Nephron progenitor cell (in vitro differentiated cells): ENCODE results near the gene GFPT2.
"Not testable (repeated sequence)": the region's sequence is repeated elsewhere in the genome, so short reads cannot be mapped to it uniquely, and the experiment has no call there.

Experiments
- DNase-seq: peaks from one replicate; pipeline ENCODE4 v3.0.0; 2021
- H3K27ac Mint-ChIP-seq: 2 replicates; pipeline ENCODE4 v1.8.0; 2021; ENCODE audit warnings: mild to moderate bottlenecking, moderate library complexity, mixed read lengths
- H3K27me3 Mint-ChIP-seq: 2 replicates; pipeline ENCODE4 v1.8.0; 2021; ENCODE audit warnings: mild to moderate bottlenecking, low read depth, mixed read lengths; ENCODE audit not compliant: poor library complexity
- H3K36me3 Mint-ChIP-seq: 2 replicates; pipeline ENCODE4 v1.8.0; 2021; ENCODE audit warnings: low read depth, mixed read lengths
- H3K4me1 Mint-ChIP-seq: 2 replicates; pipeline ENCODE4 v1.8.0; 2021; ENCODE audit warnings: mixed read lengths
- H3K4me3 Mint-ChIP-seq: 2 replicates; pipeline ENCODE4 v1.8.0; 2021; ENCODE audit warnings: mild to moderate bottlenecking, moderate library complexity, mixed read lengths
- H3K9me3 Mint-ChIP-seq: 2 replicates; pipeline ENCODE4 v1.8.0; 2021; ENCODE audit warnings: mild to moderate bottlenecking, moderate library complexity, mixed read lengths
- CTCF ChIP-seq: fragments of 200-600 bp; sonication (generic); IDR thresholded peaks from 2 replicates; pipeline ENCODE4 v1.5.0; 2021; ENCODE audit warnings: antibody characterized with exemption

GFPT2 gene

GRCh38 chr5:180304016-180304292 is 49.2 kb downstream of the GFPT2 start:
- DNase-seq = no peak
- Mint-ChIP-seq H3K4me1 (peaks cover 11% of the 10 kb centered on the region), H3K27ac (no peak overlapping the region), H3K27me3 (no peaks in the 10 kb centered on the region), H3K9me3 (no peaks in the 10 kb centered on the region), H3K4me3 (no peak overlapping the region), H3K36me3 (peaks cover 39% of the 10 kb centered on the region)
- no peak for TF ChIP-seq CTCF

- H3K27ac Mint-ChIP-seq = no peak overlapping the region
- no peaks in the 10 kb centered on the region for H3K27me3 Mint-ChIP-seq
- H3K36me3 Mint-ChIP-seq = peaks cover 39% of the 10 kb centered on the region
- TF ChIP-seq CTCF = no peak
- DNase-seq = no peak
- H3K9me3 Mint-ChIP-seq = no peaks in the 10 kb centered on the region
- peaks cover 11% of the 10 kb centered on the region for H3K4me1 Mint-ChIP-seq
- H3K4me3 Mint-ChIP-seq = no peak overlapping the region
Measured at GRCh38 chr5:180303226-180304015, 49.7 kb downstream of the GFPT2 start.

GRCh38 chr5:180302256-180302655 is 50.9 kb downstream of the GFPT2 start:
- Mint-ChIP-seq H3K27ac (no peak overlapping the region), H3K27me3 (no peaks in the 10 kb centered on the region), H3K36me3 (peaks cover 45% of the 10 kb centered on the region), H3K9me3 (peaks cover 3% of the 10 kb centered on the region), H3K4me3 (no peak overlapping the region), H3K4me1 (peaks cover 11% of the 10 kb centered on the region)
- DNase-seq = no peak
- TF ChIP-seq CTCF = no peak

- Mint-ChIP-seq H3K4me3 (no peak overlapping the region), H3K27me3 (peaks cover 3% of the 10 kb centered on the region)
- no peak for DNase-seq
Measured at GRCh38 chr5:180301253-180301652, 51.9 kb downstream of the GFPT2 start.

GRCh38 chr5:180299526-180299925 is 53.6 kb downstream of the GFPT2 start:
- peaks cover 51% of the 10 kb centered on the region for H3K36me3 Mint-ChIP-seq
- peaks cover 3% of the 10 kb centered on the region for H3K9me3 Mint-ChIP-seq
- peaks cover 3% of the 10 kb centered on the region for H3K27me3 Mint-ChIP-seq
- no peak overlapping the region for H3K4me3 Mint-ChIP-seq
- TF ChIP-seq CTCF = no peak
- H3K4me1 Mint-ChIP-seq = peaks cover under 1% of the 10 kb centered on the region
- no peak for DNase-seq
- H3K27ac Mint-ChIP-seq = no peak overlapping the region

More at GRCh38 chr5:180301253-180301652, 51.9 kb downstream of the GFPT2 start:
- no peak for TF ChIP-seq CTCF
- H3K36me3 Mint-ChIP-seq = peaks cover 51% of the 10 kb centered on the region
- H3K4me1 Mint-ChIP-seq = peaks cover 11% of the 10 kb centered on the region
- peaks cover 3% of the 10 kb centered on the region for H3K9me3 Mint-ChIP-seq
- peak overlapping the region; percentile 40 for H3K27ac Mint-ChIP-seq

GRCh38 chr5:180299014-180299413 is 54.1 kb downstream of the GFPT2 start:
- H3K4me3 Mint-ChIP-seq, DNase-seq, H3K9me3 Mint-ChIP-seq, H3K27ac Mint-ChIP-seq, H3K4me1 Mint-ChIP-seq, H3K27me3 Mint-ChIP-seq: not testable (repeated sequence)
- H3K36me3 Mint-ChIP-seq = peaks cover 55% of the 10 kb centered on the region
